Measurements from ENCODE around the gene APOF. TPM values are rescaled to one million over a fixed set of nuclear protein-coding genes. Genes with fewer than 3 reads are reported as not detected.
"Not testable (repeated sequence)": the region's sequence is repeated elsewhere in the genome, so short reads cannot be mapped to it uniquely, and the experiment has no call there.

APOF gene
- total RNA-seq, 2 experiments from 2014 or later = not detected

DNA sequence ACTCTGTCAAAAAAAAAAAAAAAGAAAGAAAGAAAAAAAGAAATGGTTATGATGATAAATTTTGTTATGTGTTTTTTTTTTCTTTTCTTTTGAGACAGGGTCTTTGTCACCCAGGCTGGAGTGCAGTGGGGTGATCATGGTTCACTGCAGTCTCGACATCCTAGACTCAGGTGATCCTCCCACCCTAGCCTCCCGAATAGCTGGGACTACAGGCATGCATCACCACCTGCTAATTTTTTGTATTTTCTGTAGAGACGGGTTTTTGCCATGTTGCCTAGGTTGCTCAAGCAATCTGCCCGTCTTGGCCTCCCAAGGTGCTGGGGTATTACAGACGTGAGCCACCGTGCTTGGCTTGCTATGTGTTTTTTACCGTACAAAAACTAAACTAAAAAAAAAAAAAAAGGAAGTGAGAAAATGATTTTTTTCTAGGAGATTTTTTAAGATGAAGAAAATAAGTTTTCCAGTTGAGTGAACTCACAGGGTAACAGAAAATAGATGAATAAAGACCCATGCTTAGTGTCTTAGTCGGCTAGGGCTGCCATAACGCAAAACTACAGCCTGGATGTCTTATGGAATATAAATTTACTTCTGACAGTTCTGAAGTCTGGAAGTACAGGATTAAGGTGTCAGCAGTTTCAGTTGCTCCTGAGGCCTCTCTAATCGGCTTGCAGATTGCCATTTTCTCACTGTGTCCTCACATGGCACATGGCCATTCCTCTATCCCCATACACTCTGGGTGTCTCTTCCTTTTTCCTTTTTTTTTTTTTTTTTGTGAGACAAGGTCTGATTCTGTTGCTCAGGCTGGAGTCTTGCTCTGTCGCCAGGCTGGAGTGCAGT, 13.2 kb upstream of the APOF start:
- POLR2A ChIA-PET = no interaction called here
- CTCF ChIA-PET = interaction anchor here (0.7 to 1.5 kb wide), 4 partner anchors 9 to 221 kb away, joined by 3 to 4 read pairs (median 4); no protein-coding TSS in a partner anchor

- POLR2A ChIA-PET = interaction anchor here (0.6 kb wide), 1 partner anchor 101 kb away, joined by 3 read pairs; no protein-coding TSS in a partner anchor
- CTCF ChIA-PET = interaction anchor here (0.6 to 1.5 kb wide), 2 partner anchors 83 to 89 kb away, joined by 4 read pairs; no protein-coding TSS in a partner anchor
Observed at GRCh38 chr12:56374726-56375597, 12.3 kb upstream of the APOF start.

GRCh38 chr12:56373515-56373914, 10.9 kb upstream of the APOF start:
- CTCF ChIA-PET = no interaction called here
- POLR2A ChIA-PET = no interaction called here

DNA sequence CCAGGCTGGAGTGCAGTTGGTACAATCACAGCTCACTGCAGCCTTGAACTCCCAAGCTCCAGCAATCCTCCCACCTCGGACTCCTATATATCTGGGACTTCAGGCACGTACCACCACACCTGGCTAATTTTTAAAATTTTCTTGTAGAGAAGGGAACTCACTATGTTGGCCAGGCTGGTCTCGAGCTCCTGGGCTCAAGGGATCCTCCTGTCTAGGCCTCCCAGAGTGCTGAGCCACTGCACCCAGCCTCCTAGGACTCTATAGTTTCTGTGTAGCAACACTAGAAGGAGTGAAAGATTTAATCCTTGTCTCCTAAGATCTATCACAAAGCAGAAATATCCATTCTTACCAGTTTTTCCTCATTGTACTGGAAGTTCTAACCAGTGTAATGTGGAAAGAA, 4.3 kb upstream of the APOF start:
- ChIA-PET CTCF (interaction anchor here (0.5 to 0.7 kb wide), 2 partner anchors 9 to 135 kb away, joined by 4 read pairs; no protein-coding TSS in a partner anchor), POLR2A (no interaction called here)

GRCh38 chr12:56361487-56362129, 1.0 kb downstream of the APOF start:
- POLR2A ChIA-PET = interaction anchor here (0.6 to 3.7 kb wide), 3 partner anchors 11 to 89 kb away, joined by 3 to 28 read pairs (median 4); partner anchors contain the start of gene IL23A
- CTCF ChIA-PET = interaction anchor here (1.0 to 2.6 kb wide), 2 partner anchors 31 to 103 kb away, joined by 3 to 11 read pairs; no protein-coding TSS in a partner anchor

- ChIA-PET POLR2A (interaction anchor here (0.5 to 3.7 kb wide), 13 partner anchors 9 to 171 kb away, joined by 3 to 28 read pairs (median 5); partner anchors contain the start of genes CNPY2, IL23A, PAN2 and SMARCC2), CTCF (interaction anchor here (0.5 to 2.6 kb wide), 6 partner anchors 9 to 277 kb away, joined by 3 to 13 read pairs (median 4); partner anchors contain the start of gene IL23A)
Observed at GRCh38 chr12:56359851-56360767, 2.5 kb downstream of the APOF start, which contains the start of gene STAT2. STAT2 (minus strand) TSS chr12:56360107; CDS start chr12:56356571, 3,536 bp downstream.

GRCh38 chr12:56358836-56359532, 3.7 kb downstream of the APOF start:
- ChIA-PET CTCF (interaction anchor here (0.5 to 2.6 kb wide), 5 partner anchors 18 to 105 kb away, joined by 3 to 13 read pairs (median 4); partner anchors contain the start of genes ANKRD52 and IL23A), POLR2A (interaction anchor here (0.5 to 3.7 kb wide), 9 partner anchors 15 to 170 kb away, joined by 3 to 28 read pairs (median 5); partner anchors contain the start of genes IL23A, PAN2, SMARCC2 and TIMELESS)

- POLR2A ChIA-PET = no interaction called here
- CTCF ChIA-PET = interaction anchor here (0.6 to 1.7 kb wide), 3 partner anchors 11 to 195 kb away, joined by 3 to 4 read pairs (median 3); partner anchors contain the start of gene PAN2
Observed at GRCh38 chr12:56351325-56351724, 11.3 kb downstream of the APOF start.

GRCh38 chr12:56350662-56351061, 12.0 kb downstream of the APOF start:
- POLR2A ChIA-PET = no interaction called here
- CTCF ChIA-PET = interaction anchor here (1.0 to 1.7 kb wide), 2 partner anchors 10 to 17 kb away, joined by 3 to 4 read pairs; partner anchors contain the start of gene PAN2

GRCh38 chr12:56348776-56349175, 13.9 kb downstream of the APOF start:
- ChIA-PET CTCF (no interaction called here), POLR2A (interaction anchor here (1.0 kb wide), 1 partner anchor 9 kb away, joined by 3 read pairs; no protein-coding TSS in a partner anchor)

DNA sequence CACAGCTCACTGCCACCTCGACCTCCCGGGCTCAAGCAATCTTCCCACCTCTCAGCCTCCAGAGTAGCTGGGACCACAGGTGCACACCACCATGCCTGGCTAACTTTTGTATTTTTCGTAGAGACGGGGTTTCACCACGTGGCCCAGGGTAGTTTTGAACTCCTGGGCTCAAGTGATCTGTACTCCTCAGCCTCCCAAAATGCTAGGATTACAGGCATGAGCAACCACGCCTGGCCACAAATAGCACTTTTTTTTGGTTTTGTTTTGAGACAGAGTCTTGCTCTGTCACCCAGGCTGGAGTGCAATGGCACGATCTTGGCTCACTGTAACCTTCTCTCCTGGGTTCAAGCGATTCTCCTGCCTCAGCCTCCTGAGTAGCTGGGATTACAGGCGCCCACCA, 15.4 kb downstream of the APOF start:
- CTCF ChIA-PET = interaction anchor here (1.1 to 1.2 kb wide), 2 partner anchors 39 to 101 kb away, joined by 3 read pairs; no protein-coding TSS in a partner anchor

GRCh38 chr12:56346675-56347074, 16.0 kb downstream of the APOF start:
- ChIA-PET CTCF (interaction anchor here (1.1 to 1.2 kb wide), 2 partner anchors 40 to 100 kb away, joined by 3 read pairs; no protein-coding TSS in a partner anchor), POLR2A (no interaction called here)

More for the DNA sequence above, 15.4 kb downstream of the APOF start:
- POLR2A ChIA-PET = not testable (repeated sequence)

GRCh38 chr12:56342290-56342689, 20.4 kb downstream of the APOF start:
- POLR2A ChIA-PET = interaction anchor here (0.7 to 1.0 kb wide), 3 partner anchors 11 to 119 kb away, joined by 3 to 6 read pairs (median 4); no protein-coding TSS in a partner anchor
- CTCF ChIA-PET = interaction anchor here (0.7 to 4.0 kb wide), 2 partner anchors 26 to 117 kb away, joined by 5 to 13 read pairs; partner anchors contain the start of gene CNPY2

- ChIA-PET CTCF (interaction anchor here (0.9 to 4.0 kb wide), 3 partner anchors 9 to 25 kb away, joined by 3 to 13 read pairs (median 4); partner anchors contain the start of genes CNPY2 and STAT2), POLR2A (interaction anchor here (0.6 to 1.0 kb wide), 2 partner anchors 9 to 16 kb away, joined by 4 to 22 read pairs; no protein-coding TSS in a partner anchor)
Observed at GRCh38 chr12:56341616-56342015, 21.0 kb downstream of the APOF start.

DNA sequence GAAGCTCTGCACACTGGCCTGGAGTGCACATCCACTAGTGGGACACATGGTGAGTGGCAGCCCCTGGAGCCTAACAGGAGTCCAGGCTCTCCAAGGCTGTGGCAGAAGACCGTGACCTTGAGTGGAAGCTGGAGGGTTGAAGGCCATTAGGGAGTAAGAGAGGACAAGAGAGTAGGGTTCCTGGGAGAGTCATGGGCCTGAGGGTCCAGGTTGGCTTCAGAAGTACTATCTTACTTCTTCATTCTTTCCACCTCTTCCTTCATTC, 23.6 kb downstream of the APOF start:
- ChIA-PET CTCF (interaction anchor here (1.2 to 4.0 kb wide), 4 partner anchors 20 to 220 kb away, joined by 3 to 13 read pairs (median 9); partner anchors contain the start of genes CNPY2 and STAT2), POLR2A (interaction anchor here (1.0 to 2.3 kb wide), 6 partner anchors 18 to 110 kb away, joined by 3 to 28 read pairs (median 6); partner anchors contain the start of genes APOF, CS, STAT2 and TIMELESS)
